MCF 10A (cell line): ENCODE data around the gene RIPK3. TPM values are rescaled to one million over a fixed set of nuclear protein-coding genes. Genes with fewer than 3 reads are reported as not detected.

Experiments used
- BruUV-seq: library from RNA; stranded (reverse); fragments of 400-500 nt; replicated peaks from 2 replicates; lab custom pipeline; 2021; lab: Mats Ljungman, UMichigan
- CTCF ChIA-PET: fragments of 300-600 bp; sonication (Branson Sonifier 250); formaldehyde crosslinking; extraction: SDS; loops from one replicate; lab custom pipeline; 2021; ENCODE audit warnings: antibody characterized with exemption, inconsistent platforms; lab: Yijun Ruan, JAX
- POLR2A ChIA-PET: fragments of 300-600, 350-650 bp; sonication (Branson Sonifier 250); formaldehyde crosslinking; extraction: SDS; loops from one replicate; lab custom pipeline; 2020; ENCODE audit warnings: antibody characterized with exemption, inconsistent platforms; lab: Yijun Ruan, JAX
- DNase-seq: peaks from one replicate; pipeline ENCODE4 v3.0.0-alpha.2; 2018; ENCODE audit not compliant: unreplicated experiment
- H3K27ac Mint-ChIP-seq: one replicate; pipeline ENCODE4 v1.8.0; 2022; ENCODE audit warnings: mild to moderate bottlenecking, low read depth, mixed read lengths; ENCODE audit not compliant: unreplicated experiment
- H3K27me3 Mint-ChIP-seq: one replicate; pipeline ENCODE4 v1.8.0; 2022; ENCODE audit warnings: mixed read lengths; ENCODE audit not compliant: insufficient read depth, unreplicated experiment
- H3K36me3 Mint-ChIP-seq: one replicate; pipeline ENCODE4 v1.8.0; 2022; ENCODE audit warnings: mild to moderate bottlenecking, moderate library complexity, mixed read lengths; ENCODE audit not compliant: insufficient read depth, unreplicated experiment
- H3K4me1 Mint-ChIP-seq: one replicate; pipeline ENCODE4 v1.8.0; 2022; ENCODE audit warnings: mixed read lengths; ENCODE audit not compliant: insufficient read depth, unreplicated experiment
- H3K4me3 Mint-ChIP-seq: one replicate; pipeline ENCODE4 v1.8.0; 2022; ENCODE audit warnings: mild to moderate bottlenecking, moderate library complexity, mixed read lengths; ENCODE audit not compliant: unreplicated experiment
- H3K9me3 Mint-ChIP-seq: one replicate; pipeline ENCODE4 v1.8.0; 2022; ENCODE audit warnings: mixed read lengths; ENCODE audit not compliant: unreplicated experiment
- CTCF ChIP-seq: fragments of 200-600 bp; IDR thresholded peaks from one replicate; pipeline ENCODE4 v1.8.0; 2022; ENCODE audit warnings: antibody characterized with exemption, mild to moderate bottlenecking; ENCODE audit not compliant: unreplicated experiment
- intact Hi-C: fragments of 100-400 bp; cut with micrococcal nuclease; formaldehyde crosslinking; loops from 2 replicates; pipeline ENCODE4 v1.14.1; 2022
- total RNA-seq: library from RNA; stranded (reverse); gene quantifications from 2 replicates; pipeline ENCODE4 v1.2.3, GENCODE V29; 2022

The RIPK3 gene
- total RNA-seq, 1 experiment from 2014 or later: not detected

- CTCF ChIA-PET: interaction anchor here (0.8 to 4.5 kb wide), 7 partner anchors 12 to 58 kb away, joined by 3 to 27 read pairs (median 10); partner anchors contain the start of genes ADCY4 and KHNYN
- Mint-ChIP-seq H3K27me3 (no peaks in the 10 kb centered on the region), H3K4me1 (no peaks in the 10 kb centered on the region), H3K9me3 (no peaks in the 10 kb centered on the region), H3K36me3 (no peaks in the 10 kb centered on the region), H3K4me3 (no peak overlapping the region), H3K27ac (no peak overlapping the region)
- intact Hi-C loops: no loop called here
- BruUV-seq: no TSS peak
- no peak for TF ChIP-seq CTCF
- POLR2A ChIA-PET: interaction anchor here (0.9 to 3.1 kb wide), 4 partner anchors 17 to 31 kb away, joined by 3 to 12 read pairs (median 6); no protein-coding TSS in a partner anchor
- DNase-seq: no peak
Observed at GRCh38 chr14:24378327-24378726, 38.5 kb upstream of the RIPK3 start.

GRCh38 chr14:24377657-24378056 is 37.9 kb upstream of the RIPK3 start:
- Mint-ChIP-seq H3K9me3 (no peaks in the 10 kb centered on the region), H3K27ac (no peak overlapping the region), H3K27me3 (no peaks in the 10 kb centered on the region), H3K36me3 (no peaks in the 10 kb centered on the region), H3K4me1 (no peaks in the 10 kb centered on the region), H3K4me3 (no peak overlapping the region)
- no TSS peak for BruUV-seq
- no peak for TF ChIP-seq CTCF
- ChIA-PET CTCF (interaction anchor here (1.3 to 4.5 kb wide), 4 partner anchors 13 to 53 kb away, joined by 3 to 27 read pairs (median 12); partner anchors contain the start of gene KHNYN), POLR2A (interaction anchor here (1.0 to 3.1 kb wide), 2 partner anchors 26 to 31 kb away, joined by 3 to 12 read pairs; no protein-coding TSS in a partner anchor)
- intact Hi-C loops: no loop called here
- peak; percentile 29 for DNase-seq

GRCh38 chr14:24377126-24377525 is 37.3 kb upstream of the RIPK3 start:
- TF ChIP-seq CTCF: no peak
- no peaks in the 10 kb centered on the region for H3K36me3 Mint-ChIP-seq
- DNase-seq: no peak
- no peaks in the 10 kb centered on the region for H3K27me3 Mint-ChIP-seq
- no TSS peak for BruUV-seq
- no peak overlapping the region for H3K4me3 Mint-ChIP-seq
- no peaks in the 10 kb centered on the region for H3K9me3 Mint-ChIP-seq
- CTCF ChIA-PET: interaction anchor here (2.6 to 4.5 kb wide), 2 partner anchors 33 to 54 kb away, joined by 13 to 27 read pairs; partner anchors contain the start of gene KHNYN
- intact Hi-C loops: no loop called here
- no peak overlapping the region for H3K27ac Mint-ChIP-seq
- POLR2A ChIA-PET: interaction anchor here (3.1 kb wide), 1 partner anchor 25 kb away, joined by 12 read pairs; no protein-coding TSS in a partner anchor
- no peaks in the 10 kb centered on the region for H3K4me1 Mint-ChIP-seq

- intact Hi-C loops: no loop called here
- ChIA-PET CTCF (interaction anchor here (2.6 to 4.5 kb wide), 2 partner anchors 33 to 55 kb away, joined by 13 to 27 read pairs; partner anchors contain the start of gene KHNYN), POLR2A (interaction anchor here (3.1 kb wide), 1 partner anchor 25 kb away, joined by 12 read pairs; no protein-coding TSS in a partner anchor)
- Mint-ChIP-seq H3K27ac (no peak overlapping the region), H3K9me3 (no peaks in the 10 kb centered on the region), H3K27me3 (no peaks in the 10 kb centered on the region), H3K36me3 (no peaks in the 10 kb centered on the region), H3K4me1 (no peaks in the 10 kb centered on the region), H3K4me3 (no peak overlapping the region)
- BruUV-seq: no TSS peak
- TF ChIP-seq CTCF: no peak
- no peak for DNase-seq
Observed at GRCh38 chr14:24376448-24377070, 36.8 kb upstream of the RIPK3 start.
